H7 (cell line): ENCODE data around the gene SLC26A4. TPM values are rescaled to one million over a fixed set of nuclear protein-coding genes. Genes with fewer than 3 reads are reported as not detected.

Source experiments
- DNase-seq: peaks from one replicate; pipeline ENCODE4 v3.0.0; 2012
- H3K27me3 ChIP-seq: 2 replicates; pipeline ENCODE4 v1.6.0; 2011; ENCODE audit warnings: mild to moderate bottlenecking, low read length; ENCODE audit not compliant: control insufficient read depth, insufficient read depth
- H3K36me3 ChIP-seq: replicated peaks from 2 replicates; pipeline ENCODE4 v1.5.1; 2011; ENCODE audit warnings: low read length; ENCODE audit not compliant: control insufficient read depth, insufficient read depth
- H3K4me3 ChIP-seq: 2 replicates; pipeline ENCODE4 v1.5.1; 2011; ENCODE audit warnings: low read depth, mild to moderate bottlenecking, control low read depth, low read length, moderate library complexity; ENCODE audit not compliant: insufficient read depth
- total RNA-seq: library from RNA; depleted of rRNA; stranded (reverse); fragments of >200 nt; shearing (Covaris generic); gene quantifications from 2 replicates; pipeline ENCODE4 v1.2.3, GENCODE V29; 2014

The SLC26A4 gene
- total RNA-seq, 1 experiment from 2014 or later: not detected

DNA sequence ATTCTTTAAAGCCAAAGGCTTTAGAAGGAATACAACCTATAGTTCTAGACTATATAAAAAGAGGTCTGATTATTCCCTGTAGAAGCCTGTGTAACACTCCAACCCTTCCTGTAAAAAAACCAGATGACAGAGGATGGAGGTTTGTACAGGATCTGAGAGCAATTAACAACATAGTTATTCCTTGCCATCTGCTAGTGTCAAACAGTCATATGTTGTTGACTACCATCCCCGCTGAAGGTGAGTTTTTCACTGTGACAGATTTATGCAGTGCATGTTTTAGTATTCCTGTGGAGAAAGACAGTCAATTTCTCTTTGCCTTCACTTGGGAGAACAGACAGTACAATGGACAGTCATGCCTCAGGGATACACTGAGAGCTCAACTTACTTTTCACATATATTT is 19.0 kb upstream of the SLC26A4 start:
- H3K36me3 ChIP-seq: no peaks in the 10 kb centered on the region
- no peak overlapping the region for H3K4me3 ChIP-seq
- no peaks in the 10 kb centered on the region for H3K27me3 ChIP-seq
- DNase-seq: no peak

DNA sequence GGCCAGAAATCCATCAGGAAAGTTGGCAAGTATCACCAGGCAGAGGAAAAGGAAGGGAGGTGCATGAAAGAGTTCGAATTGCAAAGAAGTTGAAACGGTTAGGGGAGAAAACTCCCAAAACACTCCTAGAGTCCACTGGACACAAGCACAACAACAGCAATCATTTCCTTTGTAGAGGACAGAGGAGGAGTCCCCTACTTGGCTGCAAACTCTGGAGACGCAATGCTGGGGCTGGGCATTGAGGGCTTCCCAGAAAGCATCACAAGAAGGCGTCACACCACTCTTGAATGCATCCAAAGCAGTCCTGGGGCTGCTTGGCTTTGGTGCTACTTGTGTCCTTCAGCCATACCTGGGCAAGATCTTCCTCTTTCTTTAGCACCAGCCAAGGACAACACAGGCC is 18.1 kb upstream of the SLC26A4 start:
- H3K4me3 ChIP-seq: no peak overlapping the region
- DNase-seq: no peak
- H3K36me3 ChIP-seq: no peaks in the 10 kb centered on the region
- H3K27me3 ChIP-seq: no peaks in the 10 kb centered on the region

DNA sequence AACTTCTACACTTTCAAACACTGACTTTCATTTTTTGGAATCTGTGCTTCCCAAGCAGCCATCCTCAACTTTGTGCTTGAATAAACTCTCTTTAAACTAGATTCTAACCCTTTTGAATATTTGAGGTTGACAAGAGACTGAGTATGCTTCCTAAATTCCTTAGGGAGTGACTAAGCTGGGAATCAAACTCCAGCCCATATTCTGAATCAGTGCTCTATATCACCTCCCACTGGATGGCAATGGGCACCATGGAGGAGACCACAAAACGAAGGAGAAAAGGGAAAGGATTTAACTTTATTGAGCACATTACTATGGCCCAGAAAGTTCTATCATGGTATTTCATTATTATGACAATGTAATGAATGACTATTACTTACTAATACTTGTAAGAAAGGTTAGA is 17.2 kb upstream of the SLC26A4 start:
- no peak overlapping the region for H3K4me3 ChIP-seq
- no peaks in the 10 kb centered on the region for H3K27me3 ChIP-seq
- DNase-seq: peak; percentile 24
- H3K36me3 ChIP-seq: no peaks in the 10 kb centered on the region

DNA sequence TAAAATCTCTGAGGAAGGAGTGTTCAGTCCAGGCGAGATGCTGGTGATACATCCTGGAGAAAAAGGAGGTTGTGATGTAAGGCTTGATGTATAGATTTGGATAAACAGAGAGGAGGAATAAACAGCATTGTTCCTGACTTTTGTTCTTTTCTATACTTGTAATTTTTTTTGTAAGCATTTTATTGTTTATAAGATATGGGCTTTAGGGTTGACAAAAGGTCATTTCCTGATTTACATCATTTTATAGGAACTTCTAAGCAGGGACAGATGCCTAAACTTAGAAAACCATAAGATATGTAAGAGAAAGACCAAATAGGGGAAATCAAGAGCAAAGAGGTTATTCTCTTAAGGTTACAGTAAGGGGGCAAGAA is 16.7 kb upstream of the SLC26A4 start:
- DNase-seq: no peak
- Histone ChIP-seq H3K4me3 (no peak overlapping the region), H3K27me3 (no peaks in the 10 kb centered on the region), H3K36me3 (no peaks in the 10 kb centered on the region)

DNA sequence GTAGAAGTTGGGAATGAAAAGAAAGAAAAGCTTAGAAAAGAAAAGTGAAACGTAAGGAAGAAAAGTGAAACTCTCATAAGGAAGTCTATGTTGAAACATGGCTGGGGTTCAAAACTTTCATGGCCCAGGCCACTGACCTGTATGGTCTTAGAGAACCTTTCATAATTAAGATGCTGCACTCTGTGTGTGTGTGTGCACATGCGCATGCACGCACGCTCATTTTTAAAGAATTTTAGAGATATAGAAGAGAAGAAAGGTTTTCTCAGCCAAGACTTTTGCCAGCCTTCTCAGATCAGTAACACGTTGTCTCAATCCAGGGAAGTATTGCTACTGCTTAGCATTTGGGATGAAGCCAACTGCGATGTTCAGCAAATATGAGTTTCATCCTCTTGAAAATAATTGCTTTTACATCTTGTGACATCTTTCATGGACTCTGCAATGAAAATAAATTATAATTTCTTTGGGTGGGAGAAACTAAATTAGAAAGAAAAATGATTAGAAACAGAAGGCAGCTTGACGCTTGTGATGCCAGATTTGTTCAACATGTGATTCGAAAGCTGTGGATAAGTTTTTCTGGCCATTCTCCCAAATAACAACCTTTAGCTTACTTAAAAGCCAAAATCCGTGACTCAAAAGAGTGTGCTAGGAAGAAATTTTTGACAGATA is 16.2 kb upstream of the SLC26A4 start:
- no peaks in the 10 kb centered on the region for H3K36me3 ChIP-seq

DNA sequence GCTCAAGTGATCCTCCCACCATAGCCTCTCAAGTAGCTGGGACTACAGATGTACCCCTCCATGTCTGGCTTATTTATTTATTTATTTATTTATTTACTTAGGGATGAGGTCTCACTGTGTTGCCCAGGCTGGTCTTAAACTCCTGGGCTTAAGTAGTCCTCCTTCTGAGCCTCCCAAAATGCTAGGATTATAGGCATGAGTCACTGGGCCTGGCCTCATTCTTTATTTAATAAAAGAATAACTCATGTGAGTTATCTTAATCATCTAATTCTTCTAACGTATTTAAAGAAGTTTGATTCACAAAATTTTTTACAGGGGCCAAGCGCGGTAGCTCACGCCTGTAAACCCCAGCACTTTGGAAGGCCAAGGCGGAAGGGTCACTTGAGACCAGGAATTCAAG is 8.0 kb upstream of the SLC26A4 start:
- Histone ChIP-seq H3K36me3 (no peaks in the 10 kb centered on the region), H3K27me3 (peaks cover 2% of the 10 kb centered on the region; the same call in 1 of the 2 replicates), H3K4me3 (no peak overlapping the region)
- no peak for DNase-seq

More for the DNA sequence above, 16.2 kb upstream of the SLC26A4 start:
- Histone ChIP-seq H3K27me3 (no peaks in the 10 kb centered on the region), H3K4me3 (no peak overlapping the region)
- DNase-seq: no peak

DNA sequence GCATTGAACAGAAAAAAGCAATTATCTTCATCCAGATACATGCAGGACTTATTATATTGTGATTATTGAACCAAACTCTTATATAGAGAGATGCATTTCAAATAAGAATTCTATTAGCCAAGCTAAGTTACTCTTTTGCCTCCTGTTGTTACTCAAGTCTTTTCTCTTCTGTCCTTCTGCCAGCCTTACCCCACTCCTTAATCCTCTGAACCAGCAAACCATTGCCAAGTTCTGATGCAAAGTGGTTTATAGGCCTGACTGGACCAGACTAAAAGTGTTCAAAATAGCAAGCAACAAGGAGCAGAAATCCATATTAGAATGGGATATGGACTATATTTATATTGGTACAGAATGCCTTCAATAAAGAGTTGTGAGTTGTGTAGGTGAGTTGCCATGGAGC is 2.2 kb upstream of the SLC26A4 start:
- peaks cover 55% of the 10 kb centered on the region for H3K27me3 ChIP-seq
- no peak for DNase-seq
- no peak overlapping the region for H3K4me3 ChIP-seq
- no peaks in the 10 kb centered on the region for H3K36me3 ChIP-seq

DNA sequence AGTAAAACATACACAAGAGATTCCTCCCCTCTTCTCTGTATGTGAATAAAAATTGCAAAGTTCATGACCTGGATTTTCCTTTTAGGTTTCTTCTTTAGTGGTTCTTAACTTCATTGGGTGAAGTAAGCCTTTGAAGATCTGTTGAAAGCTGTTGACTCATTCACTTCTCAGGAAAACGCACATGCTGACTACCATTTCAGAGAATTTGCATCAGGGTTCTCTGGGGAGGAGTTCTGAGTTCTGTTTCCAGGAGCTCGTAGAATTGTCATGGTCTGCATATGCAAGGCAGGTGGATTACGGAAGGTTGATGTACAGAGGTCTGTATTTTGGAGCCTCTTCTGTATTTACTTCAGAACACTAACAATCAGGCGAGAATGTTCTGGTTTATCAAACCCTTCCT is 962 bp upstream of the SLC26A4 start:
- Histone ChIP-seq H3K4me3 (no peak overlapping the region), H3K36me3 (no peaks in the 10 kb centered on the region), H3K27me3 (peaks cover 55% of the 10 kb centered on the region)
- DNase-seq: no peak

DNA sequence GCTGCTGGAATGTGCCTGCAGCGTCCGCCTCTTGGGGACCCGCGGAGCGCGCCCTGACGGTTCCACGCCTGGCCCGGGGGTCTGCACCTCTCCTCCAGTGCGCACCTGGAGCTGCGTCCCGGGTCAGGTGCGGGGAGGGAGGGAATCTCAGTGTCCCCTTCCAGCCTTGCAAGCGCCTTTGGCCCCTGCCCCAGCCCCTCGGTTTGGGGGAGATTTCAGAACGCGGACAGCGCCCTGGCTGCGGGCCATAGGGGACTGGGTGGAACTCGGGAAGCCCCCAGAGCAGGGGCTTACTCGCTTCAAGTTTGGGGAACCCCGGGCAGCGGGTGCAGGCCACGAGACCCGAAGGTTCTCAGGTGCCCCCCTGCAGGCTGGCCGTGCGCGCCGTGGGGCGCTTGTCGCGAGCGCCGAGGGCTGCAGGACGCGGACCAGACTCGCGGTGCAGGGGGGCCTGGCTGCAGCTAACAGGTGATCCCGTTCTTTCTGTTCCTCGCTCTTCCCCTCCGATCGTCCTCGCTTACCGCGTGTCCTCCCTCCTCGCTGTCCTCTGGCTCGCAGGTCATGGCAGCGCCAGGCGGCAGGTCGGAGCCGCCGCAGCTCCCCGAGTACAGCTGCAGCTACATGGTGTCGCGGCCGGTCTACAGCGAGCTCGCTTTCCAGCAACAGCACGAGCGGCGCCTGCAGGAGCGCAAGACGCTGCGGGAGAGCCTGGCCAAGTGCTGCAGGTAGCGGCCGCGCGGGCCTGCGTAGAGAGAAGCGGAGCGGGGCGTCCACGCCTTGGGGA is 645 bp downstream of the SLC26A4 start:
- peaks cover 55% of the 10 kb centered on the region for H3K27me3 ChIP-seq
- peak; percentile 83 for DNase-seq
- peak overlapping the region; percentile 42 for H3K4me3 ChIP-seq
- H3K36me3 ChIP-seq: no peaks in the 10 kb centered on the region

DNA sequence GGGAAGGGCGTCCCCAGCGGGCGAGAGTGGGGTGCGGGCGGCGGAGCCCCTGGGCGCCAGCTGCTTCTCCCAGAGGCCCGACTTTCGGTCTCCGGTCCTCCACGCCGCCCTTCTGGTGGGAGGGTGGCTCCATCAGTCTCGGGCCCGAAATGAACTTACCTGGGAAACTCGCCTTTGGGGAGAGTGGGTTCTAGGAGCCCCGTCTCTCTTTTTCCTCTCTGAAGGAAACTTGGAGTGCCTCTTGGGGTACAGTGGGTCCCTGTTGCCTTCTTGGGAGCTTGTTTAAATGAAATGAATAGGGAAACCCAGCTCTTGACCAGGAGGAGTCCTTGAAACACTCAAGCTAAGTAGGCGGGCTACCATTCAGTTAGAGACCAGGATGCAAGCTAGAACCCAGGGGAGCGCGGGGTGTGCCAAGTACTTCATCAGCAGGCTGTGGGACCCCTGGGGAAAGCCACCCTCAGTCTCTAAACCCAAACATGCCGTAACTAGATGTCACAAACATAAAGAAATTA is 1.3 kb downstream of the SLC26A4 start:
- H3K27me3 ChIP-seq: peaks cover 55% of the 10 kb centered on the region
- H3K36me3 ChIP-seq: no peaks in the 10 kb centered on the region
- peak overlapping the region; percentile 42 for H3K4me3 ChIP-seq
- DNase-seq: peak; percentile 45

DNA sequence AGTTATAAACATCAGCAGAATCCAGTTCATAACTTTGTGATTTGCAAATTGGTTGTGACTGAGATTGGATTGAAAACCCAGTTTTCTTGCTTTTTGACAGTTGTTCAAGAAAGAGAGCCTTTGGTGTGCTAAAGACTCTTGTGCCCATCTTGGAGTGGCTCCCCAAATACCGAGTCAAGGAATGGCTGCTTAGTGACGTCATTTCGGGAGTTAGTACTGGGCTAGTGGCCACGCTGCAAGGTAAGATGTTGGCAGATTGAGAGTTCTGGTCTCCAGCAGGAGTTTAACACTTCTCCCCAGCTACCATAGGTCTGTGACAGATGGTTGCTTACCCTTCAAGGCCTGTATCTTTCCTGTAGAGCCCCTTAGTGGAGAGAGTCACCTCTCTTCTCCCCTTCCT is 2.6 kb downstream of the SLC26A4 start:
- no peak for DNase-seq
- Histone ChIP-seq H3K27me3 (peaks cover 54% of the 10 kb centered on the region), H3K4me3 (no peak overlapping the region), H3K36me3 (no peaks in the 10 kb centered on the region)

DNA sequence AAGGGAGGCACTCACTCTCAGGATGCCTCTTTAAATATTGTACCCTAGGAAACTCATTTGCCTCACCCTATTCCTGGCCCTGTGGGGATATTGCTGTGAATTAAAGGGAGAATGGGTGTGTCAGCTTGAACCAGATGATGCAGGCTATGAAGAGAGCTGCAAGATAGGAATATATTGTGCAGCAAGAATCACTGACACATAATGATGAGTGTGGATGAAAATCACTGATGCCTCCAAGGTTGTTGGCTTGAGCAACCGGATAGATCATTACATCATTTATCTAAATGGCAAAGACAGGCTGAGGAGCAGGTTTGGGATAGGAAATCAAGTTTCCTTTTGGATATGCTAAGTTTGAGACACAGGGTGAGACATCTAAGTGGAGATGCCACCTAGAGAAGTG is 6.2 kb downstream of the SLC26A4 start:
- peaks cover 18% of the 10 kb centered on the region for H3K27me3 ChIP-seq
- no peak for DNase-seq

DNA sequence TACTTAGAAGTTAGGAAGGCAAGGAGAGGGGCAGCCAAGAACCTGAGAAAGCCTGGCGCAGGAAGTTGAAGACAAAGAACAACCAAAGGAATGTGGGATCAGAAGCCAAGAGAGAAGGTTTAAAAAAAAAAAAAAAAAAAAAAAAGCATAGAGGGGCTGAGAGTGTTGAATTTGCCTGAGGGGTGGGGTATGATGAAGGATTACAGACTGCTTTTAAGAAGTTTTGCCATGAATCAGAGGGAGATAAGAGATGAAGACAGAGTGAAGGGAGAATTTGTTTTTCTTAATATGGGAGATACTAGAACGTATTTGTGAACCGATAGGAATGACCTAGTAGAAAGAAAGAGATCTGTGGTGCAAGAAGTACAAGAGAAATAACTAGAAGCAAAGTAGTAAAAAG is 6.7 kb downstream of the SLC26A4 start:
- peaks cover 12% of the 10 kb centered on the region for H3K27me3 ChIP-seq

More for the DNA sequence above, 6.2 kb downstream of the SLC26A4 start:
- H3K36me3 ChIP-seq: no peaks in the 10 kb centered on the region
- no peak overlapping the region for H3K4me3 ChIP-seq

DNA sequence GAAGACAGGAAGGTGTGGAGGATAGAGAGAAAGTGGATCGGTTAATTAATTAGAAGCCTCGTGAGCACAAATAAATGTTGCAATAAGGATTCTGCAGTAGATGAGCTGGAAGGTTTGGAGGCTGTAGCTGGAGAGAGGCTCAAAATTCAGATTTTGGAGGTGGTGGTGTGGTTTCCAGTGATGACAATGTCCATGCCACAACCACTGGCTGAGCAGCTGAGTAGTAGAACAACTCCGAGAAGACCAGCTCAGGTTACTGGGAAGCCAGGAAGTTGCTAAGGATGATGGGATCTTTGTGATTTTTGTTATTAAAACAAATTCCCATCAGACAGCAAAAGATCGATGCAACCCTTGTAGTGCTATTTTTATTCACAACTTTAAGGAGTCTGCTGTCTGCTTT is 7.7 kb downstream of the SLC26A4 start:
- Histone ChIP-seq H3K27me3 (peaks cover 4% of the 10 kb centered on the region), H3K36me3 (no peaks in the 10 kb centered on the region), H3K4me3 (no peak overlapping the region)
- DNase-seq: no peak

More for the DNA sequence above, 6.7 kb downstream of the SLC26A4 start:
- no peak overlapping the region for H3K4me3 ChIP-seq
- no peak for DNase-seq
- H3K36me3 ChIP-seq: no peaks in the 10 kb centered on the region

DNA sequence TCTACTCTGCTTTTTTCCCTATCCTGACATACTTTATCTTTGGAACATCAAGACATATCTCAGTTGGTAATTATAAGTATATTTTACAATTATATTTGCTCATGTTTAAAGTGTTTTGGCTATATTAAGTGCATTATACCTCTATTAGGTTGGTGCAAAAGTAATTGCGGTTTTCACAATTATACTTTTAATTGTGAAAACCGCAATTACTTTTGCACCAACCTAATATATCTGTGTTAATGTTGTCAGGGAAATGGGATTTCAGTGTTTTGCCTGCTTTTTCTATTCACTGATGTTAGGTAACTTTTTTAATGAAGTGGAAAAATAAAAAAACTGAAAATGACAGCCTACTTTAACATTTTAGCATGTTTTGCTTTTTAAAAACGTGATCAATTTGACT is 11.6 kb downstream of the SLC26A4 start:
- Histone ChIP-seq H3K4me3 (no peak overlapping the region), H3K27me3 (no peaks in the 10 kb centered on the region), H3K36me3 (no peaks in the 10 kb centered on the region)
- DNase-seq: no peak
